ES-I3 (cell line): ENCODE data around the gene ATP6V1D.
A peak's percentile ranks its signal among the peaks of the same experiment; 100 is the strongest.
"Not testable (repeated sequence)": the region's sequence is repeated elsewhere in the genome, so short reads cannot be mapped to it uniquely, and the experiment has no call there.

Source experiments
- H3K36me3 ChIP-seq: 2 replicates; pipeline ENCODE4 v1.6.1; 2013; ENCODE audit warnings: mild to moderate bottlenecking, low read length, control low read depth, moderate library complexity; ENCODE audit not compliant: insufficient read depth
- H3K4me1 ChIP-seq: 2 replicates; pipeline ENCODE4 v1.6.1; 2013; ENCODE audit warnings: mild to moderate bottlenecking, control low read depth, low read length; ENCODE audit not compliant: insufficient read depth
- H3K9ac ChIP-seq: 2 replicates; pipeline ENCODE4 v1.6.1; 2013; ENCODE audit warnings: low read depth, mild to moderate bottlenecking, low read length, moderate library complexity
- H3K9me3 ChIP-seq: 2 replicates; pipeline ENCODE4 v1.6.1; 2013; ENCODE audit warnings: mild to moderate bottlenecking, low read length, moderate library complexity; ENCODE audit not compliant: control insufficient read depth, insufficient read depth

ATP6V1D gene

DNA sequence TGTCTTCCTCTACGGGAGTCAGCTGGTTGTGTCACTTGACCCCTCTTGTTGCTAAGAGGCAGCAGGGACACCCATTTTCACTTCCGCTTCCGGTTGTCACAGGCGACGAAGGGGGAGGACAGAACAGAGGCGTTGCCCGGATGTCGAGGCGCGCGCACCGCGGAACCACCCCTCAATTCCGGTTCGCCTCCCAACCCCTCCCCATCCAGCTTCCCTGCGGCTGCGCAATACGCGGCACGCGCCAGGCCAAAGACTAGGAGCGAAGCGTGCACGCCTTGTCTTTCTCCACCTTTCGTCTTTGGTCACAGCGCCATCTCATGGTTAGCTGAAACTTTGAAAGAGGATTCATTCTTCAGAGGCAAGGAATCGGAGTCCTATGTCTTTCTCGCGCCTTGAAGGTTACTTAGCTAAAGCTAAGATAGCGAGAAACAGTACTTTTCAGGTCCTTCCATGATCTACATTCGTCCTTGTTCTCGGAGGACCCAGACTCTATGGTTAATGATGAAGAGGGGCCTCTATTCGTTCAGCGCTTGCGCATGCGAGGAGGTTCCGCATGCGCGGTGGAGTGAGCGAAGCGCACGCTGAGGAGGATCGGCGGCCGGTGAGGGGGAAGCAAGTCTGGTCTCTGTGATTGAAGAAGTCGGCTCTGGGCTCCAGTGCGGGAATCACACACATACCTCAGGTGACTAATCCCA, at the start of gene ATP6V1D, which contains the start of gene EIF2S1:
ATP6V1D (minus strand) TSS at position 30 of the 695 bp plus-strand sequence. CDS start 106 bp downstream, outside the sequence.
EIF2S1 (plus strand) TSS at position 554 of the 695 bp plus-strand sequence. CDS start 4,440 bp downstream, outside the sequence.
- 0 out of 2 replicates have a peak, but pooled peaks cover 5% of the 10 kb centered on the region for H3K4me1 ChIP-seq

DNA sequence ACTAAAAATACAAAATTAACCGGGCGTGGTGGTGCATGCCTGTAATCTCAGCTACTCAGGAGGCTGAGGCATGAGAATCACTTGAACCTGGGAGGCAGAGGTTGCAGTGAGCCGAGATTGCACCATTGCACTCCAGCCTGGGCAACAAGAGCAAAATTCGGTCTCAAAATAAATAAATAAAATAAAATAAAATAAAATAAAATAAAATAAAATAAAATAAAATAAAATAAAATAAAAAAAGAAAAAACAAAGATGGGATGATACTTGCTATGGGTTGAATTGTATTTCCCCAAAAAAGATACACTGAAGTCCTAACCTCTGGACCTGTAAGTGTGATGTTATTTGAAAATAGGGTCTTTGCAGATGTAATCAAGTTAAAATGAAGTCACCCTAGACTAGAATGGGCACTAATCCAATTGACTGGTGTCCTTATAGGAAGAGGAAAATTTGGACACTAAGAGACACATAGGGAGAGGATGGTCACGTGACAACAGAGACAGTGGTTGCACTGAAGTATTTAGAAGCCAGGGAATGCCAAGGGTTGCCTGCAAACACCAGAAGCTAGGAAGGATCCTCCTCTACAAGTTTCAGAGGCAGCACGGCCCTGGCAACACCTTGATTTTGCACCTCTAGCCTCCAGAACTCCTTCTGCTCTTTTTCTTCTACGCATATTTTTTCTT, 48.7 kb upstream of the ATP6V1D start:
- peaks cover 13% of the 10 kb centered on the region; the same call in 1 of the 2 replicates for H3K4me1 ChIP-seq
- not testable (repeated sequence) for H3K9me3 ChIP-seq, H3K36me3 ChIP-seq, H3K9ac ChIP-seq

More for the DNA sequence above, at the start of gene ATP6V1D, which contains the start of gene EIF2S1:
- Histone ChIP-seq H3K36me3 (no peaks in the 10 kb centered on the region), H3K9ac (peak within 1 kb of the TSS; percentile 71), H3K9me3 (no peaks in the 10 kb centered on the region)

DNA sequence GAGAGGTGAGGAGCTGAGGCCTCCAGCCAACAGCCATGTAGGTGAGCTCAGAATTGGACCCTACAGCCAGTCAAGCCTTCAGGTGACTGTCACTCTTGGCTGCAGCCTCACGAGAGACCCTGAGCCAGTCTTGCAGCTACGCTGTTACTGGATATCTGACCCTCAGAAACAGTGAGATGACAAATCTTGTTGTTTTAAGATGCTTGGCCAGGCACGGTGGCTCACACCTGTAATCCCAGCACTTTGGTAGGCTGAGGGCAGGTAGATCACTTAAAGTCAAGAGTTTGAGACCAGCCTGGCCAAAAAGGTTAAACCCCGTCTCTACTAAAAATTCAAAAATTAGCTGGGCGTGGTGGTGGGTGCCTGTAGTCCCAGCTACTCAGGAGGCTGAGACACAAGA, 46.2 kb upstream of the ATP6V1D start:
- peaks cover 9% of the 10 kb centered on the region; the same call in 1 of the 2 replicates for H3K4me1 ChIP-seq
- H3K9ac ChIP-seq, result no peak overlapping the region
- no peaks in the 10 kb centered on the region for H3K9me3 ChIP-seq
- H3K36me3 ChIP-seq, result no peaks in the 10 kb centered on the region

DNA sequence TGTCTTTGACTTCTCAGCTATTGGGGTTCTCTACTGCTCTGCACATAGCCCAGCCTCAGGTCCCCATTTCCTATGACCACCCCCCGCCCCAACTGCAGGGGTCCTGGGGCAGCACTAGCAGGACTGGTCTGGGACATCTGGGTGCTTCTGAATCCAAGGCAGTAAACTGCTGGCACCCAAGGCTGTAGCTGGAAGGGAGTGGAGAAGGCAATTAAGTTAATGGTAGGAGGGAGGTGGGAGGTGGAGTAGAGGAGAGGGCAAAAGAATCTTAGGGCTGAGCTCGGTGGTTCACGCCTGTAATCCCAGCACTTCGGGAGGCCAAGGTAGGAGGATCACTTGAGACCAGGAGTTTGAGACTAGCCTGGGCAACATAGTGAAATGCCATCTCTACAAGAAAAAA, 40.8 kb upstream of the ATP6V1D start:
- peaks cover 4% of the 10 kb centered on the region; the same call in 1 of the 2 replicates for H3K4me1 ChIP-seq
- no peaks in the 10 kb centered on the region for H3K36me3 ChIP-seq
- H3K9ac ChIP-seq, result no peak overlapping the region
- H3K9me3 ChIP-seq, result no peaks in the 10 kb centered on the region

DNA sequence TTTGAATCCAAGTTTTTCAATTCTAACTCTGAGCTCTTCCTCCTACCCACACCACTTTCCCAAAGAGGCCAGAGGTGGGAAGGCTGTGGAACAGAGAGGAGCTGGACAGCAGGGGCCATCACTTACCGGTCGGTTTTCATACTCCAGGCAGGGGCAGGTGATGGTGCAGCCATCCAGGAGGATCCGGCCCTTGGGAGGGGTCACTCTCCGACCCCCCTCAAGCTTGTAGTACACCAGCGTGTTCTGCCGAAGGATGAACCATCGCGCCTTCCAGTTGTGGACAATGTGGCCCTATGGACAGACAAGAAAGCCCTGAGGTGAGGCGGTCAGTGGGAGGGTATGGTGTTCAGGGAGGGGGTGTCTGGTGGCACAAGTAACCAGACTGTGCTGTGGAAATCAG, 37.9 kb upstream of the ATP6V1D start:
- H3K9me3 ChIP-seq, result no peaks in the 10 kb centered on the region
- H3K9ac ChIP-seq, result no peak overlapping the region
- no peaks in the 10 kb centered on the region for H3K36me3 ChIP-seq
- peaks cover 4% of the 10 kb centered on the region; the same call in 1 of the 2 replicates for H3K4me1 ChIP-seq

DNA sequence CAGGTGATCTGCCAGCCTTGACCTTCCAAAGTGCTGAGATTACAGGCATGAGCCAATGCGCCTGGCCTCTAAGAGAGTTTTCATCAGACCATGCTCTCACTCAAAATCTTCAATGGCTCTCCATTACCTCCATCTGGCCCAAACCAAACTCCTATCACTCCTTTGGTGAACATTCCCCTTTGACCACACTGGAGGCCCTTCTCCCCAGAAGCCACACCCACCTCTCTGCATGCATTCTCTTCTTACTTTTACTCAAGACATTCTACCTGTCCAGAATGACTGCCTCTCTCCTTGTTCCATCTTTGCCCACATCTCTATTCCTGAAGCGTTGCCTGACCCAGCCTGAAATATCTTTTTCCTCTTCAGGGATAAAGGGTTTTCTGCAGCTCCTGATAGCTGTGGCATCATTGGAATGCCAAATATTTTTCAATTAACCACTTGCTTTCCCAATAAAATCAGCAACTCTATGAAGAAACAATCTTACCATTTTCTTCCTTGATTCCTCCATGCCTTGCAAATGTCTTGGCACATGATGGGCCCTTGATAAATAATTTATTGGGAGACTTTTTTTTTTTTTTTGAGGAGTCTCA, 36.9 kb upstream of the ATP6V1D start:
- Histone ChIP-seq H3K36me3 (no peaks in the 10 kb centered on the region), H3K9me3 (no peaks in the 10 kb centered on the region), H3K9ac (no peak overlapping the region), H3K4me1 (peaks cover 4% of the 10 kb centered on the region; the same call in 1 of the 2 replicates)

DNA sequence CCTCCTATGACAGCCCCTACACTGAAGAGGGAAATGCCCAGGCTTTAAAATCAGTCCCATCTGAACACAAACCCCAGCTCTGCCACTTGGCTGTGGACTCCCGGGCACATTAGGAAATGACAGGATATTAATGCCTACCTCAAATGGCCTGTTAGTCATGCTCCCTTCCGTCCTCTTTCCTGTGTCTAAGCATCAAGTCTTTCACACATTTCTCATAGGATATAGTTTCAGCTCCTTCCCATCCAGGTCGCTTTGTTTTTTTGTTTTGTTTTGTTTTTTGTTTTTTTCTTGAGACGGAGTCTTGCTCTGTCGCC, 36.2 kb upstream of the ATP6V1D start:
- peaks cover 4% of the 10 kb centered on the region; the same call in 1 of the 2 replicates for H3K4me1 ChIP-seq
- H3K36me3 ChIP-seq, result no peaks in the 10 kb centered on the region
- H3K9me3 ChIP-seq, result no peaks in the 10 kb centered on the region
- H3K9ac ChIP-seq, result no peak overlapping the region

DNA sequence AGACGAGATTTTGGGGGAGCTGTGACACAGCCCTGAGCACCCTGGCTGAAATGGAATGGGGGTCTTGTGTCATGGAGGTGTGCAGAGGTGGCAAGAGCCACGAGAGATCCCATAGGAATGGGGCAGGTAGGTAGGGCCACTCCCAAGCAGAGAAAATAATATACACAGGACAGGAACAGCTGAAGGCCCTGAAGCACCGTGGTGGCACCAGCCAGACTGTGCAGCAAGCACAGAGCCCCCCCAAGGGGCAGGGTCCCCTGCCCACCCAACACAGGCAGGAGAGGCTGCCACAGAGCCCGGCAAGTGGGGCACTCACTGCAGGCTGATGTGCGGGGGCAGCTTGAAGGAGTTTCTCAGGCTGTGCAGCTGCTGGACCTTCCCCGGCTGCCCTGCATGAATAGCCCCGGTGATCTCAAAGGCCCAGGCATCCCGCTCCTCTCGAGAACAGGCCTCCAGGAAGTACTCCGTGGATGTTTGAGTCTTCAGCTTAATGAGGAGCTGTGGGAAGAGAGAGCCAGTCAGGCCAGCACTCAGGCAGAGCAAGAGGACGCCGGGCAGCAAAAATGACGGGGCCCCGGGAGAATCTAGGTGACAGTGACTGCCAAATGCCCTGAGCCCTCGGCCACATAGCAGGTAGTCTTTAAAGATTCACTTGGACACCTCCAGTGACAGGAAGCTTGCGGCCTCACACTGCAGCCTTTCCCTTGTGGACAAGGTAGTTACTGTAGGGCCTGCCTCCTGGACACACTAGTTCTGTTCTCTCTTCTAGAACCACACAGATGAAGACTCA, 35.7 kb upstream of the ATP6V1D start:
- Histone ChIP-seq H3K9ac (no peak overlapping the region), H3K36me3 (no peaks in the 10 kb centered on the region), H3K4me1 (peaks cover 4% of the 10 kb centered on the region; the same call in 1 of the 2 replicates)

DNA sequence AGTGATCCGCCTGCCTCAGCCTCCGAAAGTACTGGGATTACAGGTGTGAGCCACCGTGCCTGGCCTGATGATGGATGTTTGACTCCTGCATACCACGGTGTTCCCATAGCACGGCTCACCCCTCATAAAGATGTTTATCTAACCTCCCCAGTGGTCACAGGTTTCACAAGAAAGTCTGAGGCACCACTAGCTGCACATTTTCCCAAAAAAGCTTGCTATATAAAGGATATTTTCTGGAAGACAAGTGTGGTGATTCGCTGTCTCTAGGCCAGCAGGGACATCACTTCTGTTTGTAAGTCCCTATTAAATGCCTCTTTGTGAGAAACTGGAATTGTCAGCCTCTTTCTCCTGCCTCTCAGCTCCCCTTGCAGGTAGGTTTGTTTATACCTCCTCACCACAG, 34.1 kb upstream of the ATP6V1D start:
- H3K9ac ChIP-seq, result no peak overlapping the region
- no peaks in the 10 kb centered on the region for H3K36me3 ChIP-seq
- H3K4me1 ChIP-seq, result peaks cover 4% of the 10 kb centered on the region; the same call in 1 of the 2 replicates
- H3K9me3 ChIP-seq, result no peaks in the 10 kb centered on the region

More for the DNA sequence above, 35.7 kb upstream of the ATP6V1D start:
- no peaks in the 10 kb centered on the region for H3K9me3 ChIP-seq

DNA sequence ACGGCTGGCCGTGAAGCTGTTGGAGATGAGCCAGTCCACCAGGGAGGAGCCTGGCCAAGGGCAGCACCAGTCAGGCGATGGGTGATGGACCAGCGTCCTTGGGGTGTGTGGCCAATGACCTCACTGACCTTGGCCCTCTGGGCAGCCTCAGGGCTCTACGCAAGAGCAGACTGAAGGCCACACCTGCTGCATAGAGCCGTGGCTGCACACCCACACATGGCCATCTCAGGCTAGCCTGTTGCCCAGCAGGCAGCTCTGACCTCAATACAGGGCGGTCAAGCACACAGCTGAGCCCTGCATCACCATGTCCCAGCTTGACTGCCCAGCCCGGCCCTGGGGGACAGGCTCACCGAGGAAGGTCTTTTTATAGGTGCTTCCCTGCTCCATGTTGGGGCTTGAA, 33.2 kb upstream of the ATP6V1D start:
- H3K9ac ChIP-seq, result no peak overlapping the region
- peaks cover 4% of the 10 kb centered on the region; the same call in 1 of the 2 replicates for H3K4me1 ChIP-seq
- H3K36me3 ChIP-seq, result no peaks in the 10 kb centered on the region
- no peaks in the 10 kb centered on the region for H3K9me3 ChIP-seq

DNA sequence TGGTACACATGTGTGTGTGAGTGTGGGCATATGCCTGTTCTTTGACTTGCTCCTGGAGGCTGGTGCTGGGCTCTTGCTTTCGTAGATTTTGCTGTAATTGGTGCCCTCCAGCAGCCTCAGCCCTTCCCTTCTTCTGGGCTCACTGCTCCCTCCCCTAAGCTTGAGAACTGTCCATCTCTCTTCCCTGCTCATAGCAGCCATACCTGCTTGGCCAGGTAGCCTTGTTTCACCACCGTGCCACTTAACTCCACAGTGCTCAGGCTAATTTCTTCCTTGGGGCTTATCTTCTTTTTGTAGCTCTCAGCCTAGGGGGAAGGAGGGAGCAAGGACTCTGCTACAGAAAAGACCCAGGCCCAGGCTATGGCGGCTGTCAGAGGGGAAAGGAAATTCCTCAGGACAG, 32.5 kb upstream of the ATP6V1D start:
- no peak overlapping the region for H3K9ac ChIP-seq
- H3K9me3 ChIP-seq, result no peaks in the 10 kb centered on the region
- no peaks in the 10 kb centered on the region for H3K36me3 ChIP-seq
- H3K4me1 ChIP-seq, result peaks cover 4% of the 10 kb centered on the region; the same call in 1 of the 2 replicates

DNA sequence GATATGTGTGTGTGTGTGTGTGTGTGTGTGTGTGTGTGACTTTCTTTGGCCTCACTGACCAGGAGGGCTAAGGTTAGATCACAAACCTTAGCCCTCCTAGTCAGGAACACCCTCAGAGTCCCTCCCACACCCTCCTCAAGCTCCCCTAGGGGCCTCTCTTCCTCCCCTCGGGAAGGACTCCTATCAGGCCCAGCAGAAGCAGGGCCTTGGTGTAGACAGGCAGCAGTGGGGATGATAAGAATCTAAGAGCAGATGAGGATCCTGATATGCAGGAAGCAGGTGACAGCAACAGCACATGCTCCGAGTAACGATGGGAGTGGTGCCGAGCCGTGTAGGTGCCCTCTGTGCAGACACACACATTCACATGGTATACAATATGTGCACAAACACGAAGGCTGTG, 31.7 kb upstream of the ATP6V1D start:
- Histone ChIP-seq H3K4me1 (0 out of 2 replicates have a peak, but pooled peaks cover under 1% of the 10 kb centered on the region), H3K9ac (no peak overlapping the region), H3K36me3 (no peaks in the 10 kb centered on the region), H3K9me3 (no peaks in the 10 kb centered on the region)

DNA sequence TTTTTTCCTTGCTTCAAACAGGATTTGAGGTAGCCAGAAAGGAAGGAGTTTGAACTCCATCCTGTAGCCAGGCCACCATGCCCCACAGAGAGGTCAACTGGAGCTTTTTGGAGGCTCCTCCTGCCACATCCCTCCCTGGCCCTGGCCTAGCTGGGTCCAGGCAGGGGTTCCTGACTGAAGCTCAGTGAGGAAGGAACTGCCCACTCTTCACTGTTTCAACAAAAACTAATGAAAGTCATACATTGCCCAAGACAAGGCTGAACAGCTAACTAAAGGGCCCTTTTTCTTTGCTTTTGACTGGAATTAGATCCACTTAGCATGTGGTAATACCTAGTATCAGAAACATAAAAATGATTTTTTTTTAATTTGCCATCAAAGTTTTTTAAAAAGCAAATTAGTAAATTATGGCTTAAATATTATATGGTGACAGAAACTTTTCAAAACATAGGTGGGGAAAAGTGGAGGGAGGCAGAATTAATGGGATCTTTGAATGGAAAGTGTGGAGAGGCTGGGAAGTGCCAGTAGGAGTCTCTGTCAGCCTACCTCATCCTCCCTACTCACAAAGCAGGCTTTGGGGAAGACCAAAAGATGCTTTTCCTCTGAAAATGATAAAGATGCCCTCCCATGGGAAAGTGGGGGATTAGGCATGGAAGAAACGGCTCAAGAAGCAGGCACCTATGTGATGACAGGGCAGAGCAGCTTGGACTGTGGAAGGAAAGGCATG, 30.4 kb upstream of the ATP6V1D start:
- no peaks in the 10 kb centered on the region for H3K9me3 ChIP-seq
- no peaks in the 10 kb centered on the region for H3K4me1 ChIP-seq
- peaks cover 2% of the 10 kb centered on the region; the same call in 1 of the 2 replicates for H3K36me3 ChIP-seq
- H3K9ac ChIP-seq, result no peak overlapping the region
